Endothelial cell of umbilical vein (primary cell): ENCODE results near the gene AUTS2. TPM values are rescaled to one million over a fixed set of nuclear protein-coding genes. Genes with fewer than 3 reads are reported as not detected.

Experiments used
- BruUV-seq: library from RNA; stranded (reverse); fragments of 400-500 nt; replicated peaks from 2 replicates; lab custom pipeline; 2021; lab: Mats Ljungman, UMichigan
- CTCF ChIA-PET: fragments of 300-600, 350-600 bp; sonication (Branson Sonifier 250); formaldehyde crosslinking; loops from one replicate; lab custom pipeline; 2021; ENCODE audit warnings: antibody characterized with exemption, inconsistent platforms; lab: Charles Lee
- POLR2A ChIA-PET: fragments of 300-600, 350-600 bp; sonication (Branson Sonifier 250); formaldehyde crosslinking; loops from one replicate; lab custom pipeline; 2021; ENCODE audit warnings: antibody characterized with exemption, inconsistent platforms; lab: Charles Lee
- DNase-seq: peaks from one replicate; pipeline ENCODE4 v3.0.0-alpha.2; 2011; ENCODE audit warnings: low read depth, low spot score
- FAIRE-seq: peaks from 2 replicates; lab custom pipeline; 2011; peaks lifted over from hg19 to GRCh38; lab: Jason Lieb, UNC
- H2AFZ ChIP-seq: 2 replicates; pipeline ENCODE4 v1.6.0; 2012; ENCODE audit warnings: low read depth, low read length, control low read depth, inconsistent platforms
- H3K27ac ChIP-seq: 2 replicates; pipeline ENCODE4 v1.5.1; 2011; ENCODE audit warnings: low read depth, mild to moderate bottlenecking, control low read depth, low read length, moderate library complexity; ENCODE audit not compliant: insufficient read depth
- H3K27me3 ChIP-seq, 2 experiments: 2 replicates each; pipeline versions ENCODE4 v1.6.0 to v1.6.1; 2011; ENCODE audit warnings: low read length in 2 of 2, mixed read lengths in 1 of 2; ENCODE audit not compliant: control insufficient read depth in 2 of 2, insufficient read depth in 2 of 2
- H3K36me3 ChIP-seq, 2 experiments: 2 replicates in 1 of 2; 3 replicates in 1 of 2; pipeline ENCODE4 v1.5.1; 2011; ENCODE audit warnings: low read length in 2 of 2, mild to moderate bottlenecking in 1 of 2, moderate library complexity in 1 of 2; ENCODE audit not compliant: control insufficient read depth in 2 of 2, insufficient read depth in 2 of 2; ENCODE audit errors: extremely low read depth in 1 of 2
- H3K4me1 ChIP-seq: 3 replicates; pipeline ENCODE4 v1.5.1; 2011; ENCODE audit warnings: mild to moderate bottlenecking, low read length; ENCODE audit not compliant: control insufficient read depth, insufficient read depth; ENCODE audit errors: extremely low read depth
- H3K4me2 ChIP-seq: 2 replicates; pipeline ENCODE4 v1.6.1; 2011; ENCODE audit warnings: low read length, control low read depth, mixed read lengths; ENCODE audit not compliant: insufficient read depth
- H3K4me3 ChIP-seq, 3 experiments: fragments of 200-600 bp in 1 of 3; sonication (generic), shearing (Covaris generic) in 1 of 3; replicated peaks in 1 of 3; 2 replicates each; pipeline ENCODE4 v1.5.1; 2011 to 2016; ENCODE audit warnings: control low read depth in 3 of 3, low read length in 3 of 3, mild to moderate bottlenecking in 2 of 3, inconsistent platforms in 1 of 3, low read depth in 1 of 3, moderate library complexity in 1 of 3; ENCODE audit not compliant: insufficient read depth in 1 of 3
- H3K79me2 ChIP-seq: 2 replicates; pipeline ENCODE4 v1.6.0; 2012; ENCODE audit warnings: low read length, inconsistent platforms; ENCODE audit not compliant: control insufficient read depth, insufficient read depth
- H3K9ac ChIP-seq: replicated peaks from 2 replicates; pipeline ENCODE3; 2011; ENCODE audit warnings: low read length, control low read depth; ENCODE audit not compliant: insufficient read depth; ENCODE audit errors: extremely low read depth
- H3K9me1 ChIP-seq: replicated peaks from 3 replicates; pipeline ENCODE4 v1.6.0; 2011; ENCODE audit warnings: mild to moderate bottlenecking, low read length; ENCODE audit not compliant: control insufficient read depth, insufficient read depth; ENCODE audit errors: extremely low read depth
- H3K9me3 ChIP-seq: replicated peaks from 2 replicates; pipeline ENCODE4 v1.5.1; 2012; ENCODE audit warnings: low read length, inconsistent platforms; ENCODE audit not compliant: control insufficient read depth, insufficient read depth
- H4K20me1 ChIP-seq: replicated peaks from 2 replicates; pipeline ENCODE3; 2011; ENCODE audit warnings: mild to moderate bottlenecking, low read length; ENCODE audit not compliant: control insufficient read depth, insufficient read depth; ENCODE audit errors: extremely low read depth
- EZH2 ChIP-seq: IDR thresholded peaks from 2 replicates; pipeline ENCODE4 v1.6.1; 2012; ENCODE audit warnings: borderline replicate concordance, low read depth, mild to moderate bottlenecking, moderate library complexity, low read length, inconsistent platforms; ENCODE audit not compliant: severe bottlenecking
- FOS ChIP-seq: IDR thresholded peaks from 2 replicates; pipeline ENCODE4 v1.6.1; 2011; ENCODE audit warnings: mild to moderate bottlenecking, low read length, moderate library complexity, borderline replicate concordance; ENCODE audit not compliant: insufficient read depth
- GATA2 ChIP-seq: IDR thresholded peaks from 2 replicates; pipeline ENCODE4 v1.7.0; 2011; ENCODE audit warnings: low read depth, mild to moderate bottlenecking, moderate library complexity, mixed read lengths, low read length; ENCODE audit not compliant: insufficient read length, insufficient read depth
- JUN ChIP-seq: IDR thresholded peaks from 2 replicates; pipeline ENCODE4 v1.6.1; 2011; ENCODE audit warnings: borderline replicate concordance, low read depth; ENCODE audit not compliant: insufficient read length, insufficient read depth
- MYC ChIP-seq: IDR thresholded peaks from one replicate; pipeline ENCODE4 v1.6.1; 2011; ENCODE audit warnings: mild to moderate bottlenecking, low read depth, low read length
- POLR2A ChIP-seq: IDR thresholded peaks from 2 replicates; pipeline ENCODE4 v1.6.1; 2012; ENCODE audit warnings: low read depth, mild to moderate bottlenecking, control low read depth, low read length
- POLR2AphosphoS5 ChIP-seq: IDR thresholded peaks from 2 replicates; pipeline ENCODE4 v1.6.1; 2012; ENCODE audit warnings: low read depth, mild to moderate bottlenecking, control low read depth, low read length, moderate library complexity; ENCODE audit not compliant: insufficient read depth
- dilution Hi-C: fragments of 300-500 bp; cut with MboI; formaldehyde crosslinking; loops from one replicate; pipeline ENCODE4 v1.15.0; 2019; ENCODE audit warnings: low sequenced_read_pairs; ENCODE audit not compliant: extremely low pct_ligation_motif_present
- intact Hi-C: fragments of 100-400 bp; cut with micrococcal nuclease; formaldehyde crosslinking; loops from one replicate; pipeline ENCODE4 v1.10.0; 2022
- polyA plus RNA-seq, 4 experiments: library from polyadenylated mRNA; depleted of rRNA in 3 of 4; stranded (reverse) in 3 of 4; unstranded in 1 of 4; fragments of >200 nt; gene quantifications; 2 replicates each; pipeline versions ENCODE4 v1.2.1 to v1.2.3, GENCODE V29; 2011 to 2012; ENCODE audit warnings: missing spikeins in 1 of 4
- total RNA-seq: library from RNA; stranded (reverse); gene quantifications from 2 replicates; pipeline ENCODE4 v1.2.3, GENCODE V29; 2021
- TF ChIP-seq, protein P1 (sequence below): IDR thresholded peaks from 2 replicates; pipeline ENCODE4 v1.6.1; 2011; ENCODE audit not compliant: insufficient read depth, insufficient read length
- TF ChIP-seq, protein P2 (sequence below), 2 donors: IDR thresholded peaks; 1 replicate in 1 of 2; 2 replicates in 1 of 2; pipeline ENCODE4 v1.5.1; 2011; ENCODE audit warnings: low read length in 2 of 2, mild to moderate bottlenecking in 2 of 2, moderate library complexity in 2 of 2, control low read depth in 1 of 2, inconsistent platforms in 1 of 2, low read depth in 1 of 2; ENCODE audit not compliant: insufficient read depth in 1 of 2; ENCODE audit errors: extremely low read depth in 1 of 2

Gene AUTS2
- total and polyA plus RNA-seq, 2 donors (not counting 3 experiments of a cell fraction or from before 2014, with no cell fraction given): 0.59 to 8.0 TPM

DNA sequence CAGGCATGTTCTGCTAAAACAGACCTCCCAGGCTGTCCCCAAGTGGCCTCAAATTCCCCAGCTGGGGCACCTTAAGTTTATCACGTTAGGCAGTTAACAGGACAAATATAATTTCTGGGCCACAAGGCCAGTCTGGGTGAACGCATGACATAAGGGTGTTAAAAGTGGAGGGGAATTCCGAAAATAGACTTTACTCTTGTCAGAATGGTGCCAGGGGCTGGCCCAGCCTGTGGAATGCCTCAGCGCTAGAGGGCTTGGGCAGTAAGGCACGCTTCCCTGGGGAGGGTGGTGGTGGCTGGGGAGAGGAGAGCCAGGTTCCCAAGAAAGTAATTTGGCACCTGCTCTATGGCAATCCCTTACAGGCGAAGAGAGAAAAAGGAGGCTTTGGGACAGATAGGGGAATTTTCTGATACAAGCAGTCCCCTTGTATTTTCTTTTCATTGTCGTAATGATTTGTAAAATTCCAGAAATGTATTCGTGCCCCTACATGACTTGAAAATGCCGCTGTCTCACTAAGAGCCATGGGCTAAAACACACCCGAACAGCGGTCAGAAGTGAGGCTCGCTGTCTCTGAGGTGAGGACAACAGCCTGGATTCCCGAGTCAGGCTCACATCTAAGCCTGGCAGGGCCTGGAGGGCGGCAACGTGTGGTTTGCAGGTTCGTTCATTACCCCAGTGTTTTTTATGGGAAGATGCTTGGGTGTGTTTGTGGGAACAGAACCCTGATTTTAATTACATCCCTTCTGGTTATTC lies 1070.5 kb downstream of the AUTS2 start:
- Histone ChIP-seq H3K36me3 (no peaks in the 10 kb centered on the region), H3K9me3 (no peaks in the 10 kb centered on the region), H3K27ac (no peak overlapping the region), H2AFZ (no peak overlapping the region), H3K9me1 (no peaks in the 10 kb centered on the region), H3K4me3 (no peak overlapping the region), H4K20me1 (no peaks in the 10 kb centered on the region), H3K27me3 (no peaks in the 10 kb centered on the region), H3K4me2 (no peak overlapping the region), H3K9ac (no peak overlapping the region), H3K4me1 (no peaks in the 10 kb centered on the region), H3K79me2 (no peaks in the 10 kb centered on the region)
- ChIA-PET POLR2A (no interaction called here), CTCF (no interaction called here)
- no peak for TF ChIP-seq MYC
- no peak for TF ChIP-seq JUN
- no peak for TF ChIP-seq FOS
- TF ChIP-seq, protein P1, sequence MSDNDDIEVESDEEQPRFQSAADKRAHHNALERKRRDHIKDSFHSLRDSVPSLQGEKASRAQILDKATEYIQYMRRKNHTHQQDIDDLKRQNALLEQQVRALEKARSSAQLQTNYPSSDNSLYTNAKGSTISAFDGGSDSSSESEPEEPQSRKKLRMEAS: no peak
- no peak for TF ChIP-seq POLR2AphosphoS5
- TF ChIP-seq GATA2: no peak
- TF ChIP-seq, protein P2, sequence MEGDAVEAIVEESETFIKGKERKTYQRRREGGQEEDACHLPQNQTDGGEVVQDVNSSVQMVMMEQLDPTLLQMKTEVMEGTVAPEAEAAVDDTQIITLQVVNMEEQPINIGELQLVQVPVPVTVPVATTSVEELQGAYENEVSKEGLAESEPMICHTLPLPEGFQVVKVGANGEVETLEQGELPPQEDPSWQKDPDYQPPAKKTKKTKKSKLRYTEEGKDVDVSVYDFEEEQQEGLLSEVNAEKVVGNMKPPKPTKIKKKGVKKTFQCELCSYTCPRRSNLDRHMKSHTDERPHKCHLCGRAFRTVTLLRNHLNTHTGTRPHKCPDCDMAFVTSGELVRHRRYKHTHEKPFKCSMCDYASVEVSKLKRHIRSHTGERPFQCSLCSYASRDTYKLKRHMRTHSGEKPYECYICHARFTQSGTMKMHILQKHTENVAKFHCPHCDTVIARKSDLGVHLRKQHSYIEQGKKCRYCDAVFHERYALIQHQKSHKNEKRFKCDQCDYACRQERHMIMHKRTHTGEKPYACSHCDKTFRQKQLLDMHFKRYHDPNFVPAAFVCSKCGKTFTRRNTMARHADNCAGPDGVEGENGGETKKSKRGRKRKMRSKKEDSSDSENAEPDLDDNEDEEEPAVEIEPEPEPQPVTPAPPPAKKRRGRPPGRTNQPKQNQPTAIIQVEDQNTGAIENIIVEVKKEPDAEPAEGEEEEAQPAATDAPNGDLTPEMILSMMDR (IDR thresholded peaks at IDR 0.05; ENCODE audit: extremely low read depth in 1 of 2, insufficient read depth in 1 of 2, low read depth in 1 of 2, low read length in 2 of 2): no peak
- TF ChIP-seq POLR2A: no peak
- no peak for TF ChIP-seq EZH2
- no peak for DNase-seq
- dilution Hi-C loops (no loop called here), intact Hi-C loops (no loop called here)
- FAIRE-seq: no peak
- no TSS peak for BruUV-seq
